Fibroblast of lung (primary cell): Measurements from ENCODE around the gene MAP3K3. TPM values are rescaled to one million over a fixed set of nuclear protein-coding genes. Genes with fewer than 3 reads are reported as not detected.

Source experiments
- DNase-seq, 2 donors: peaks; one replicate each; pipeline versions ENCODE4 v3.0.0 to v3.0.0-alpha.2; 2010; ENCODE audit warnings: low read depth in 2 of 2
- H2AFZ ChIP-seq: 2 replicates; pipeline ENCODE4 v1.5.1; 2012; ENCODE audit warnings: low read length, control low read depth, inconsistent platforms
- H3K27ac ChIP-seq: 2 replicates; pipeline ENCODE4 v1.5.1; 2011; ENCODE audit warnings: low read length, control low read depth; ENCODE audit not compliant: insufficient read depth
- H3K27me3 ChIP-seq: 2 replicates; pipeline ENCODE4 v1.5.1; 2011; ENCODE audit warnings: mild to moderate bottlenecking, low read length; ENCODE audit not compliant: control insufficient read depth, insufficient read depth
- H3K36me3 ChIP-seq: 2 replicates; pipeline ENCODE4 v1.5.1; 2011; ENCODE audit warnings: low read length; ENCODE audit not compliant: control insufficient read depth, insufficient read depth
- H3K4me1 ChIP-seq: 2 replicates; pipeline ENCODE4 v1.5.1; 2011; ENCODE audit warnings: low read length; ENCODE audit not compliant: control insufficient read depth, insufficient read depth; ENCODE audit errors: extremely low read depth
- H3K4me2 ChIP-seq: 2 replicates; pipeline ENCODE4 v1.5.1; 2011; ENCODE audit warnings: low read length, control low read depth; ENCODE audit not compliant: insufficient read depth; ENCODE audit errors: extremely low read depth
- H3K4me3 ChIP-seq, 4 experiments: fragments of 200-600 bp in 1 of 4; sonication (generic) in 1 of 4; replicated peaks in 1 of 4; 2 replicates each; pipeline ENCODE4 v1.5.1; 2011 to 2016; ENCODE audit warnings: low read length in 4 of 4, low read depth in 3 of 4, mild to moderate bottlenecking in 3 of 4, control low read depth in 2 of 4, inconsistent platforms in 1 of 4, mixed read lengths in 1 of 4; ENCODE audit not compliant: insufficient read depth in 1 of 4; ENCODE audit errors: control extremely low read depth in 1 of 4
- H3K79me2 ChIP-seq: 2 replicates; pipeline ENCODE4 v1.5.1; 2012; ENCODE audit warnings: mild to moderate bottlenecking, low read length, inconsistent platforms; ENCODE audit not compliant: control insufficient read depth, insufficient read depth
- H3K9ac ChIP-seq: 2 replicates; pipeline ENCODE4 v1.5.1; 2011; ENCODE audit warnings: mild to moderate bottlenecking, low read length, control low read depth; ENCODE audit not compliant: insufficient read depth
- H3K9me3 ChIP-seq: 2 replicates; pipeline ENCODE4 v1.5.1; 2012; ENCODE audit warnings: low read depth, low read length; ENCODE audit not compliant: control insufficient read depth, insufficient read depth
- H4K20me1 ChIP-seq: 2 replicates; pipeline ENCODE4 v1.5.1; 2011; ENCODE audit warnings: low read length; ENCODE audit not compliant: control insufficient read depth, insufficient read depth; ENCODE audit errors: extremely low read depth
- EZH2 ChIP-seq: IDR thresholded peaks from 2 replicates; pipeline ENCODE4 v1.5.1; 2012; ENCODE audit warnings: low read length, control low read depth, mild to moderate bottlenecking; ENCODE audit errors: missing control alignments
- polyA plus RNA-seq, 2 donors: library from polyadenylated mRNA; depleted of rRNA in 1 of 2; stranded (reverse) in 1 of 2; unstranded in 1 of 2; fragments of >200 nt; gene quantifications; 2 replicates each; pipeline ENCODE4 v1.2.1, GENCODE V29; 2011 to 2012; ENCODE audit warnings: missing spikeins in 1 of 2
- total RNA-seq: library from RNA; depleted of rRNA; stranded (reverse); fragments of >200 nt; gene quantifications from 2 replicates; pipeline ENCODE4 v1.2.1, GENCODE V29; 2014
- TF ChIP-seq, protein P1 (sequence below), 2 donors: IDR thresholded peaks in 1 of 2; conservative IDR thresholded peaks in 1 of 2; 1 replicate in 1 of 2; 2 replicates in 1 of 2; pipeline ENCODE4 v1.5.1; 2011 to 2012; ENCODE audit warnings: low read length in 2 of 2, control low read depth in 1 of 2, inconsistent platforms in 1 of 2, low read depth in 1 of 2, mild to moderate bottlenecking in 1 of 2

Gene MAP3K3
- total and polyA plus RNA-seq, 2 donors (not counting 1 experiment from before 2014, with no cell fraction given) = 13.8 to 32.0 TPM

DNA sequence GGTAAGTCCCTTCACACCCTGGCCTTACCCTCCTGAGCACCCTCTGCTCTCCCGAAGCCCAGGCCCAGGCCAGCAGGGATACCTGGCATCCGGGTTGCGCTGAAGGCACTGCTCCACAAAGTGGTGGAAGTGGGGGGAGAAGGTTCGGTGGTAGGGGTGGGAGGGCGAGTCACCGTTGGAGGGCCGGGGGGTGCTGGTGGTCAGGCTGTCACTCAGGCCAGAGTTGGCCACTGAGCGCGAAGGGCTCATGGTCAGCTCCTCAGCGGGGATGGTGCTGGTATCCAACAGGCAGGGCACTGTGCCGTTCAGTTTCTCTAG, 82.0 kb downstream of the MAP3K3 start:
- Histone ChIP-seq H3K4me2 (no peak overlapping the region), H3K4me3 (no peak overlapping the region)

GRCh38 chr17:63704836-63705235, 82.6 kb downstream of the MAP3K3 start:
- Histone ChIP-seq H3K9me3 (no peaks in the 10 kb centered on the region), H4K20me1 (no peaks in the 10 kb centered on the region), H3K4me3 (no peak overlapping the region), H3K79me2 (no peaks in the 10 kb centered on the region), H3K36me3 (peaks cover 11% of the 10 kb centered on the region), H3K27ac (no peak overlapping the region), H3K4me1 (no peaks in the 10 kb centered on the region), H3K4me2 (no peak overlapping the region), H3K9ac (no peak overlapping the region), H2AFZ (no peak overlapping the region), H3K27me3 (no peaks in the 10 kb centered on the region)
- DNase-seq = no peak
- TF ChIP-seq EZH2 = no peak
- TF ChIP-seq, protein P1, sequence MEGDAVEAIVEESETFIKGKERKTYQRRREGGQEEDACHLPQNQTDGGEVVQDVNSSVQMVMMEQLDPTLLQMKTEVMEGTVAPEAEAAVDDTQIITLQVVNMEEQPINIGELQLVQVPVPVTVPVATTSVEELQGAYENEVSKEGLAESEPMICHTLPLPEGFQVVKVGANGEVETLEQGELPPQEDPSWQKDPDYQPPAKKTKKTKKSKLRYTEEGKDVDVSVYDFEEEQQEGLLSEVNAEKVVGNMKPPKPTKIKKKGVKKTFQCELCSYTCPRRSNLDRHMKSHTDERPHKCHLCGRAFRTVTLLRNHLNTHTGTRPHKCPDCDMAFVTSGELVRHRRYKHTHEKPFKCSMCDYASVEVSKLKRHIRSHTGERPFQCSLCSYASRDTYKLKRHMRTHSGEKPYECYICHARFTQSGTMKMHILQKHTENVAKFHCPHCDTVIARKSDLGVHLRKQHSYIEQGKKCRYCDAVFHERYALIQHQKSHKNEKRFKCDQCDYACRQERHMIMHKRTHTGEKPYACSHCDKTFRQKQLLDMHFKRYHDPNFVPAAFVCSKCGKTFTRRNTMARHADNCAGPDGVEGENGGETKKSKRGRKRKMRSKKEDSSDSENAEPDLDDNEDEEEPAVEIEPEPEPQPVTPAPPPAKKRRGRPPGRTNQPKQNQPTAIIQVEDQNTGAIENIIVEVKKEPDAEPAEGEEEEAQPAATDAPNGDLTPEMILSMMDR (conservative IDR thresholded peaks at IDR 0.05 in 1 of 2, IDR thresholded peaks at IDR 0.05 in 1 of 2; ENCODE audit: low read depth in 1 of 2, low read length in 2 of 2) = no peak

More for the DNA sequence above, 82.0 kb downstream of the MAP3K3 start:
- Histone ChIP-seq H3K36me3 (peaks cover 9% of the 10 kb centered on the region), H3K27ac (no peak overlapping the region), H3K9me3 (no peaks in the 10 kb centered on the region), H4K20me1 (no peaks in the 10 kb centered on the region), H2AFZ (no peak overlapping the region), H3K79me2 (no peaks in the 10 kb centered on the region), H3K27me3 (no peaks in the 10 kb centered on the region), H3K4me1 (no peaks in the 10 kb centered on the region), H3K9ac (no peak overlapping the region)
- TF ChIP-seq, protein P1 (conservative IDR thresholded peaks at IDR 0.05 in 1 of 2, IDR thresholded peaks at IDR 0.05 in 1 of 2; ENCODE audit: low read depth in 1 of 2, low read length in 2 of 2) = no peak
- TF ChIP-seq EZH2 = no peak
- no peak for DNase-seq

GRCh38 chr17:63705657-63706056, 83.4 kb downstream of the MAP3K3 start:
- H3K9ac ChIP-seq = no peak overlapping the region
- H3K4me1 ChIP-seq = no peaks in the 10 kb centered on the region
- H4K20me1 ChIP-seq = no peaks in the 10 kb centered on the region
- DNase-seq = no peak
- H3K79me2 ChIP-seq = no peaks in the 10 kb centered on the region
- H2AFZ ChIP-seq = no peak overlapping the region
- H3K4me3 ChIP-seq = no peak overlapping the region
- no peak for TF ChIP-seq EZH2
- TF ChIP-seq, protein P1 (conservative IDR thresholded peaks at IDR 0.05 in 1 of 2, IDR thresholded peaks at IDR 0.05 in 1 of 2; ENCODE audit: low read depth in 1 of 2, low read length in 2 of 2) = no peak
- H3K36me3 ChIP-seq = peaks cover 11% of the 10 kb centered on the region
- H3K27ac ChIP-seq = no peak overlapping the region
- H3K4me2 ChIP-seq = no peak overlapping the region
- H3K9me3 ChIP-seq = no peaks in the 10 kb centered on the region
- H3K27me3 ChIP-seq = no peaks in the 10 kb centered on the region
